ENCODE measurements around the gene PPFIA1. TPM values are rescaled to one million over a fixed set of nuclear protein-coding genes. Genes with fewer than 3 reads are reported as not detected.

PPFIA1 gene
- total RNA-seq, 1 experiment from 2014 or later, result 75.1 TPM

- Mint-ChIP-seq H3K9me3 (0 out of 2 replicates have a peak, but pooled peaks cover 5% of the 10 kb centered on the region), H3K4me1 (peaks cover 13% of the 10 kb centered on the region), H3K27me3 (ENCODE audit: low read depth) (no peaks in the 10 kb centered on the region), H3K4me3 (no peak overlapping the region), H3K36me3 (no peaks in the 10 kb centered on the region), H3K27ac (no peak overlapping the region)
- ATAC-seq, result no peak
- no peak for DNase-seq (ENCODE audit: low spot score)
- TF ChIP-seq CBFB (CRISPR knock-in tag; IDR thresholded peaks at IDR 0.05; ENCODE audit: low read depth) (no peak), TP53 (CRISPR knock-in tag; IDR thresholded peaks at IDR 0.05) (no peak), NR1H2 (CRISPR knock-in tag; IDR thresholded peaks at IDR 0.05) (no peak), ZNF263 (CRISPR knock-in tag; IDR thresholded peaks at IDR 0.05; ENCODE audit: low read depth) (no peak), AR (CRISPR knock-in tag; IDR thresholded peaks at IDR 0.05) (no peak), ATF6 (CRISPR knock-in tag; IDR thresholded peaks at IDR 0.05) (no peak), NFE2L1 (CRISPR knock-in tag; IDR thresholded peaks at IDR 0.05) (no peak), TEAD4 (CRISPR knock-in tag; IDR thresholded peaks at IDR 0.05) (no peak), ZNF121 (CRISPR knock-in tag; IDR thresholded peaks at IDR 0.05) (no peak)
- TF ChIP-seq, protein P1, sequence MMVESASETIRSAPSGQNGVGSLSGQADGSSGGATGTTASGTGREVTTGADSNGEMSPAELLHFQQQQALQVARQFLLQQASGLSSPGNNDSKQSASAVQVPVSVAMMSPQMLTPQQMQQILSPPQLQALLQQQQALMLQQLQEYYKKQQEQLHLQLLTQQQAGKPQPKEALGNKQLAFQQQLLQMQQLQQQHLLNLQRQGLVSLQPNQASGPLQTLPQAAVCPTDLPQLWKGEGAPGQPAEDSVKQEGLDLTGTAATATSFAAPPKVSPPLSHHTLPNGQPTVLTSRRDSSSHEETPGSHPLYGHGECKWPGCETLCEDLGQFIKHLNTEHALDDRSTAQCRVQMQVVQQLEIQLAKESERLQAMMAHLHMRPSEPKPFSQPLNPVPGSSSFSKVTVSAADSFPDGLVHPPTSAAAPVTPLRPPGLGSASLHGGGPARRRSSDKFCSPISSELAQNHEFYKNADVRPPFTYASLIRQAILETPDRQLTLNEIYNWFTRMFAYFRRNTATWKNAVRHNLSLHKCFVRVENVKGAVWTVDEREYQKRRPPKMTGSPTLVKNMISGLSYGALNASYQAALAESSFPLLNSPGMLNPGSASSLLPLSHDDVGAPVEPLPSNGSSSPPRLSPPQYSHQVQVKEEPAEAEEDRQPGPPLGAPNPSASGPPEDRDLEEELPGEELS (CRISPR knock-in tag; IDR thresholded peaks at IDR 0.05), result no peak
- CTCF ChIA-PET, result no interaction called here
- POLR2A ChIA-PET, result no interaction called here
Measured at GRCh38 chr11:70230840-70231710, 39.4 kb upstream of the PPFIA1 start.

DNA sequence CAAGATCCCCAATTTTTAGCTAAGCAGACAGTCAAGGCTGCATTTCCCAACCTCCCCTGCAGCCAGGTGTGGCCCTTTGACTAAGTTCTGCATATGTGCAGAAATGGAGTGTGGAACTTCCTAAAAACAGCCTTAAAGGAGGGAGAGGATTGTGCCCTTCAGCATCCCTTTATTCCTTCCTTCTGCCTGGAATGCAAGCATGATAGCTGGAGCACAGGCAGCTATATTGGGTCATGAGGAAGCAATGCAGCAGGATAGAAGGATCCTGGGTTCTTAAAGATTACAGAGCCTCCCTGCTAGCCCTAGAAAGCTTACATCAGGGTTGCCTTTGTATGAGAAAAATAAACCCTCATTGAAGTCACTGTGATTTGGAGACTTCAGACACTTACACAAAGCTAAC is 37.5 kb upstream of the PPFIA1 start:
- POLR2A ChIA-PET, result no interaction called here
- CTCF ChIA-PET, result no interaction called here
- H3K4me1 Mint-ChIP-seq, result no peaks in the 10 kb centered on the region

GRCh38 chr11:70233511-70233934 is 37.0 kb upstream of the PPFIA1 start:
- ATAC-seq (no peak), DNase-seq (ENCODE audit: low spot score) (no peak)
- H3K27me3 Mint-ChIP-seq (ENCODE audit: low read depth), result no peaks in the 10 kb centered on the region
- no peaks in the 10 kb centered on the region for H3K36me3 Mint-ChIP-seq
- no peak overlapping the region; the same call in 1 of the 2 replicates for H3K27ac Mint-ChIP-seq
- TF ChIP-seq, protein P2, sequence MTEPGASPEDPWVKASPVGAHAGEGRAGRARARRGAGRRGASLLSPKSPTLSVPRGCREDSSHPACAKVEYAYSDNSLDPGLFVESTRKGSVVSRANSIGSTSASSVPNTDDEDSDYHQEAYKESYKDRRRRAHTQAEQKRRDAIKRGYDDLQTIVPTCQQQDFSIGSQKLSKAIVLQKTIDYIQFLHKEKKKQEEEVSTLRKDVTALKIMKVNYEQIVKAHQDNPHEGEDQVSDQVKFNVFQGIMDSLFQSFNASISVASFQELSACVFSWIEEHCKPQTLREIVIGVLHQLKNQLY (CRISPR knock-in tag; IDR thresholded peaks at IDR 0.05), result no peak
- H3K4me3 Mint-ChIP-seq, result no peak overlapping the region
- POLR2A ChIA-PET, result no interaction called here
- H3K4me1 Mint-ChIP-seq, result no peaks in the 10 kb centered on the region
- CTCF ChIA-PET, result no interaction called here
- H3K9me3 Mint-ChIP-seq, result 0 out of 2 replicates have a peak, but pooled peaks cover 5% of the 10 kb centered on the region

More for the DNA sequence above, 37.5 kb upstream of the PPFIA1 start:
- H3K9me3 Mint-ChIP-seq, result 0 out of 2 replicates have a peak, but pooled peaks cover 5% of the 10 kb centered on the region
- no peak overlapping the region for H3K4me3 Mint-ChIP-seq
- ATAC-seq (no peak), DNase-seq (ENCODE audit: low spot score) (no peak)
- H3K27ac Mint-ChIP-seq, result no peak overlapping the region
- H3K36me3 Mint-ChIP-seq, result no peaks in the 10 kb centered on the region
- no peaks in the 10 kb centered on the region for H3K27me3 Mint-ChIP-seq (ENCODE audit: low read depth)
- TF ChIP-seq ETV6 (CRISPR knock-in tag; IDR thresholded peaks at IDR 0.05) (no peak), GTF2I (CRISPR knock-in tag; conservative IDR thresholded peaks at IDR 0.05) (peak; percentile 82; the same call in 1 of the 2 replicates), CBFB (CRISPR knock-in tag; IDR thresholded peaks at IDR 0.05; ENCODE audit: low read depth) (no peak)
- TF ChIP-seq, protein P3, sequence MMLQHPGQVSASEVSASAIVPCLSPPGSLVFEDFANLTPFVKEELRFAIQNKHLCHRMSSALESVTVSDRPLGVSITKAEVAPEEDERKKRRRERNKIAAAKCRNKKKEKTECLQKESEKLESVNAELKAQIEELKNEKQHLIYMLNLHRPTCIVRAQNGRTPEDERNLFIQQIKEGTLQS (CRISPR knock-in tag; conservative IDR thresholded peaks at IDR 0.05), result no peak

All from WTC11 (cell line).